GM12865 (cell line): Measurements from ENCODE around the gene ARRDC2.

Source experiments
- DNase-seq: peaks from one replicate; pipeline ENCODE4 v3.0.0; 2010; ENCODE audit warnings: low read depth
- H3K4me3 ChIP-seq: 2 replicates; pipeline ENCODE4 v1.5.1; 2011; ENCODE audit warnings: mild to moderate bottlenecking, low read depth, low read length, control low read depth
- TF ChIP-seq, protein P1 (sequence below): IDR thresholded peaks from 2 replicates; pipeline ENCODE4 v1.5.1; 2011; ENCODE audit warnings: low read length, control low read depth, low read depth, inconsistent platforms; ENCODE audit not compliant: insufficient read depth; ENCODE audit errors: missing control alignments

Gene ARRDC2

DNA sequence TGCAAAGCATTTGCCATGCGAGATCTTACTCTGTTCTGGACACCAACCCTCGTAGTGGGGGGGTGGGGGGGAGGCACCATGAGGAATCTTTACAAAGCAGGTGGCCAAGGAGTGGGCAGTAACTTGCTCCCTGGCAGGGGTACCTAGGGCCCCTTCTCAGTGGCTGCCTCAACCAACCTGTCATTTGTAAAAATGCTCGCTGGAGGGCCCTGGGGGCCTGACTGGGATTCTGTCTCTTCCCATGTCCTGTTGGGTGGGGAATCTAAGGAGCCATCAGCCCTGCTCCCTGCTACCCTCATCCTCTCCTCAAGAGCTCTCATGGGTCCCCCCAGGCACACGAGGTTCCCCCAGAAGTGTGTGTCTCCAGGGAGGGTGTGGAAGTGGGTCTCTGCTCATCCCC is 39.6 kb upstream of the ARRDC2 start:
- TF ChIP-seq, protein P1, sequence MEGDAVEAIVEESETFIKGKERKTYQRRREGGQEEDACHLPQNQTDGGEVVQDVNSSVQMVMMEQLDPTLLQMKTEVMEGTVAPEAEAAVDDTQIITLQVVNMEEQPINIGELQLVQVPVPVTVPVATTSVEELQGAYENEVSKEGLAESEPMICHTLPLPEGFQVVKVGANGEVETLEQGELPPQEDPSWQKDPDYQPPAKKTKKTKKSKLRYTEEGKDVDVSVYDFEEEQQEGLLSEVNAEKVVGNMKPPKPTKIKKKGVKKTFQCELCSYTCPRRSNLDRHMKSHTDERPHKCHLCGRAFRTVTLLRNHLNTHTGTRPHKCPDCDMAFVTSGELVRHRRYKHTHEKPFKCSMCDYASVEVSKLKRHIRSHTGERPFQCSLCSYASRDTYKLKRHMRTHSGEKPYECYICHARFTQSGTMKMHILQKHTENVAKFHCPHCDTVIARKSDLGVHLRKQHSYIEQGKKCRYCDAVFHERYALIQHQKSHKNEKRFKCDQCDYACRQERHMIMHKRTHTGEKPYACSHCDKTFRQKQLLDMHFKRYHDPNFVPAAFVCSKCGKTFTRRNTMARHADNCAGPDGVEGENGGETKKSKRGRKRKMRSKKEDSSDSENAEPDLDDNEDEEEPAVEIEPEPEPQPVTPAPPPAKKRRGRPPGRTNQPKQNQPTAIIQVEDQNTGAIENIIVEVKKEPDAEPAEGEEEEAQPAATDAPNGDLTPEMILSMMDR, result no peak
- DNase-seq, result no peak
- no peak overlapping the region for H3K4me3 ChIP-seq

DNA sequence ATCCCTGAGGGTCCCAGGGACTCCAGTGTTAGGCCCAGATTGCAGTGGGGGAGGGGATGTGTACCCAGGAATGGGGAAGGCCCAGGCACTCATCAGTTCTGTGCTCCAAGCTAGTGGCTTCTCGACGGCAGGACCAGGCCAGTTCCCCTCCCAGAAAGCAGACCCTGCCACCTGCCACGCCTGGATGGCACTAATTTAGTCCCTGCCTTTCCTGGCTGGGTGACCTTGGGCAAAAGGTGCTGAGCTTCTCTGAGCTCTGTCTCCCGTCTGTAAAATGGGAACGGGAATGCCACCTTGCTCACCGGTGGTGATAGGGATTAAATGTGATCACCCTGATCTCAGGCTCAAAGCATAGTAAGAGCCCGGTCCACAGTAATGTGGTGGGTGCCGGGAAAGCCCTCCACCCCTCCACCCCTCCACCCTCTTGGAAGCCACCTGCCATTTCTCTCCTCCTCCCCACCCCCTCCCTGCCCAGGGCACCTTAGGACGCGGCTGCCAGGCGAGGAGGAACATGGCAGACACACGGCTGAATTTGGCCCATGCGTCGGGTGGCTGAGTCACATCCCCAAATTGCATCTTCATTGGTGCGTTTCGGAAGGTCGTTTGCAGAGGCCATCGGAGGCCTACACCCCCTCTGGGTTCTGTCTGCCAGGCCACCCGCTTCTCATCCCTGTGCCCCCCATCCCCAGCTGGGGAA is 38.7 kb upstream of the ARRDC2 start:
- TF ChIP-seq, protein P1, result no peak
- H3K4me3 ChIP-seq, result no peak overlapping the region
- DNase-seq, result no peak

- H3K4me3 ChIP-seq, result no peak overlapping the region
- DNase-seq, result no peak
- TF ChIP-seq, protein P1, result no peak
These were observed 35.7 kb upstream of the ARRDC2 start for GRCh38 chr19:17972230-17972629.

DNA sequence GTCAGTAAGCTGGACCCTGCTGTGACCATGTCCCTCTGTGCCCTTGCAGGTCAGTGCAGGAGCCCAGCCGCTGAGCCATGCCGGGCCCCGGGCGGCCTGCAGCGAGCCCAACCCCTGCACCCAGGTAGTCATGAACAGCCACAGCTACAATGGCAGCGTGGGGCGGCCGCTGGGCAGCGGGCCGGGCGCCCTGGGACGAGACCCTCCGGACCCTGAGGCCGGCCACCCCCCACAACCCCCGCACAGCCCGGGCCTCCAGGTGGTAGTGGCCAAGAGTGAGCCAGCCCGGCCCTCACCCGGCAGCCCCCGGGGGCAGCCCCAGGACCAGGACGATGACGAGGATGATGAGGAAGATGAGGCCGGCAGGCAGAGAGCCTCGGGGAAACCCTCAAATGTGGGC is 34.2 kb upstream of the ARRDC2 start:
- TF ChIP-seq, protein P1, result no peak
- H3K4me3 ChIP-seq, result no peak overlapping the region
- DNase-seq, result no peak

DNA sequence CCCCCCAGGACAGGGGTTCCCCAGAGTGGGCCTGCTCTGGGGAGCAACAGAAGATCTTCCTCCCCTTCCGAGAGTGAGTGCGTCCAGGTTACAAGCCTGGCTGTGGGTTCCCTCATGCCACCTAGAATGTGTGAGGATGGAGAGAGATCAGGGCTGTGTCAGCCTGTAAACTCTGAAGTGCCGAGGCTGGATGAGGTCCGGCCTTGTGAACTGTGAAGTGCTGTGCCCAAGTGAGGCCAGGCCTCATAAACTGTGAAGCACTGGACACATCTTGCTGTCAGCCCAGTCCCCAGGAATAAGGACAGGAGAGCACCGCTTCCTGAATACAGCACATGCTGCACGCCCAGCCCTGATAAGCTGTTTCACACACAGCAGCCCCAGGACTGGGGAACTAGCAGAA is 33.4 kb upstream of the ARRDC2 start:
- no peak overlapping the region for H3K4me3 ChIP-seq
- TF ChIP-seq, protein P1, result no peak
- no peak for DNase-seq

DNA sequence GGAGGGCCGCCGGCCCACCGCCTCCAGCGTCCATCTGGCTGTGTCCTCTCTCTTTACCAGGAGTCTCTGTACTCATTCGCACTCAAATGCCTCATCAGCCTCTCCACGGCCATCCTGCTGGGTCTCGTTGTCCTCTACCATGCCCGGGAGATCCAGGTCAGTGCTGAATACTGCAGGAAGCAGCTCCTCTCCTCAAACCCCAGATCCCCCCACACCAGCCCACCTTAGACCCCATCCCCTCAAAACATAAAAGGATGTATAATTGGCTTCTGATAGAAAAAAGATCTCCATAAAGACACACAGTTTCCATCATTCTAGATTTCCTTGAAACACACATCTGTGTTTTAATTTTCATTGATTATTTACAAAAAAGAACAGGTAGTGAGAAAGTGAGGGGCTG is 32.9 kb upstream of the ARRDC2 start:
- DNase-seq, result no peak
- H3K4me3 ChIP-seq, result no peak overlapping the region
- TF ChIP-seq, protein P1, result no peak

DNA sequence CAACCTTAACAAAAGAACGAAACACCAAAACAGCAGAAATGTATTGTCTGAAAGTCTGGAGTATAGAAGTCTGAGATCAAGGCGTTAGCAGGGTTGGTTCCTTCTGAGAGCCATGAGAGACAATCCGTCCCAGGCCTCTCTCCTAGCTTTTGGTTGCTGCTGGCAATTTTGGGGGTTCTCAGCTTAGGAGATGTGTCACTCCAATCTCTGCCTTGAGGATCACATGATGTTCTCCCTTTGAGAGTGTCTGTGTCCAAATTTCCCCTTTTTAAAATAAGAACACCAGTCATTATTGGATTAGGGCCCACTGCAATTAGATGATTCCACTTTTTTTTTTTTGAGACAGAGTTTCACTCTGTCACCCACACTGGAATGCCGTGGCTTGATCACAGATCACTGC is 30.9 kb upstream of the ARRDC2 start:
- no peak overlapping the region for H3K4me3 ChIP-seq
- no peak for DNase-seq
- TF ChIP-seq, protein P1, result no peak
